ENCODE data around the gene DNAH5.

Gene DNAH5

GRCh38 chr5:13941468-13941867 is 3.0 kb downstream of the DNAH5 start:
- no peak for DNase-seq

- no peak for DNase-seq
Observed at GRCh38 chr5:13939638-13940037, 4.8 kb downstream of the DNAH5 start.

DNA sequence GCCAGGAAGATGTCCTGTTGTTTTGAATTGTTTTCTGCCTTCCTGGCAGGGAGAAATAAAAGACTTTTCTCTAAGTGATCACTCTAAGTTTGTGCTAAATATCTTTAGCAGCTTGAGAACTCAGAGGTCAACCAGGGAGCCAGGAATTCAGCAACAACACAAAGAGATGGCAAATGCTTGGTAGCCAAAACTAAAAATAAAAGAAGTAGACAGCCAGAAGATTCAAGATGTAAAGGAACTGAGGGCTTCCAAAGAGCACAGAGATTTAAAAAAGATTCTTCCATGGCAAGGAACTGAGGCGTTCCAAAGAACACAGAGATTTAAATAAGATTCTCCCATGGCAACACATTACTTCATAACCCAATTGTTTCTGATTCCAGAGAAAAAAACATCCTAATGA is 9.6 kb downstream of the DNAH5 start:
- DNase-seq = no peak

- no peak for DNase-seq
Observed at GRCh38 chr5:13934125-13934524, 10.4 kb downstream of the DNAH5 start.

- no peak for DNase-seq
Observed at GRCh38 chr5:13932561-13932960, 11.9 kb downstream of the DNAH5 start.

DNA sequence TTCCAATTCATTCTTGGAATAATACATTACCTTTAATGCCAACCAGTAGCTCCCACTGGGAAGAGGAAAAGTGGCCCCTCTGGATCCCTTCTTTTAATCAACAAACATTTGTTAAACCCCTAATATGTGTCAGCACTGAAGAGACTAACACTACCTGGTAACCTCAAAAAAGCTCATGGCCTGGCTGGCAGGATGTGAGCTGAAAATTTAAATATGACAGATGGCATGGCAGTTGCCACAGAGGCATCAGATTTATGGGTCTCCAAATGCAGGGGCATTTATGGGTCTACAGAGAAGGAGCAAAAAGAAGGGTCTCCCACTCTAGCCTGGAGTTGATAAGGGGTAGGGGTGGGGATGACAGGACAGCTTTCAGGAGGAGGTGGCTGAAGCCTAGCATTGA is 12.5 kb downstream of the DNAH5 start:
- DNase-seq = no peak

DNA sequence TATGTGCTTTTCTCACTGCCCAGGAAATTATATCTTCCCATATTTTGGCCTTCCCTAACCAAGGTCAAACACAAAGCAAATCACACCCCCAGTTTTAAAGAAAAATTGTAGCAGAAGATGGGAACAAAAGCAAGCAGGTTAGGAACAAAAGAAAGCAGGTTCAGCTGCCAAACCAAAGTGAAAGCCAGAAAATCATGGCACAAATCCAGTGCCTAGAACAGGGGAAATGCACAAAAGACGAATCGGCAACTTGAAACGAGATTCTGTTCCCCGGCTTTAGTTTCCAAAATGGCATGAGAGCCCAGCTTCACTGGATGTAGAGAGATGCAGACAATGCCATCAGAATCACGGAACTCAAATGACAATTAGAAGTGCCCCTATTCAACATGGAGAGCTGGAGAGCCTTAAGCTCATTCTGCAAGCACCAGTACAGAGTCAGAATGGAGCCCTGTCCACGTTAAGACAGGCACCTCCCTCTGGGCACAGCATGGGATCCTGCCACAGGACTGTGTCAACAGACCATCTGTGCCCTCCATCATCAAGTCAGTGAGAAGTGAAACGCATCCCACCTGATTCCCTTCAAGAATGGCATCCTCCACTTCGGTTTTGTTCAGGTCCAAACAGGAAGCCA is 13.8 kb downstream of the DNAH5 start:
- DNase-seq = no peak

- DNase-seq = no peak
Observed at GRCh38 chr5:13926731-13927130, 17.8 kb downstream of the DNAH5 start.

- DNase-seq = no peak
Observed at GRCh38 chr5:13921578-13921977, 22.9 kb downstream of the DNAH5 start.

GRCh38 chr5:13919786-13920185 is 24.7 kb downstream of the DNAH5 start:
- DNase-seq = no peak

DNA sequence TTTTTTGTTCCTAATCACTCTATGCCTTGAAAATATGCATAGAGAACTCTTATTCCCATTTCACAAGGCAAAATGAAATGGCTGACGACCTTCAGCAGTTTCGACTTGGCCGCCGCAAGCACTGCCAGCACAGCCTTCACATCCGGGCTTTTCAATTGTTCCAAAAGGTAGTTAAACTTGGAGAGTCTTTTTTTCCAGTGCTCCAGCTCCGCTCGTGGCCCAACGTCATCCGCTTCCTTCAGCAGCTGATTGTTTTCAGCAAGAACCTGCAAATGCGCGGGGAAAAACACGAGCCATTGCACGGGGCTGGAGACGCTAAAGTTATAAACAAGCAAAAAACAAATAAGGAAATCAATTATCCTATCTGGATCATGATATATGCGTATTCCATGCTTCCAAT is 25.4 kb downstream of the DNAH5 start:
- no peak for DNase-seq

GRCh38 chr5:13917061-13917460 is 27.4 kb downstream of the DNAH5 start:
- no peak for DNase-seq

- DNase-seq = no peak
Observed at GRCh38 chr5:13913962-13914361, 30.5 kb downstream of the DNAH5 start.

- no peak for DNase-seq
Observed at GRCh38 chr5:13910637-13911288, 33.7 kb downstream of the DNAH5 start.

GRCh38 chr5:13910201-13910600 is 34.3 kb downstream of the DNAH5 start:
- no peak for DNase-seq

DNA sequence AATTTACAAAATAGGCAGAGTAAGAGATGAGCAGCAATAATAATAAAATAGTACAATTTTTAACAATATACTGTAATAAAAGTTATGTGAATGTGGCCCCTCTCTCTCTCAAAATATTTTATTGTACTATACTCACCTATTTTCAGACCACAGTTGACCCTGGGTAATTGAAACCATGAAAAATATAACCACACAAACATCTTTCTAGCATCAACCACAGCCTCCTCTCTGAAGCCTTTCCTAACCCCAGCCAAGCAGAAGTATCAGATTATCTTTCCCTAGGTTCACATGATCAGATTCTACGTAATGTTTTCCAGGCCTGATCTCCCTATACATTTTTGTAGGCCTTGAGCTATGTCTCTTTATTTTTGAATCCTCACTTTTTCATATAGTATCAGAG is 35.2 kb downstream of the DNAH5 start:
- no peak for DNase-seq

DNA sequence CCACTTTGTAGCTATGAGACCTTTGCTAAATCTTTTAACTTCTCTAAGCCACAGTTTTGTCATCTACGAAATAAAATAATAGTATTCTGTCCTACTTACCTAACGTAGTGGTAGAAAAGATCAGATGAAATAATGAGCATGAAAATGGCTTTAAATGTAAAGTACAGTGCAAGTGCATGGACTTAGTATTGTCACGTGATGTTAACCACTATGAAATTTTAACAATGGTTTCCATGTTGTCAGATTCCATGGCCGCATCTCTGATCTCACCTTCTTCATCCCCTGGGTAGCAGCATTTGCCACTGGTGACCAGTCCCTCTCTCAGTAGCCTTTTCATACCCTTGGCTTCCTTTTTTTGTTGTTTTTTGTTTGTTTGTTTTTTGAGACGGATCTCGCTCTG is 45.9 kb downstream of the DNAH5 start:
- DNase-seq = no peak

- no peak for DNase-seq
Observed at GRCh38 chr5:13878357-13878756, 66.1 kb downstream of the DNAH5 start.

DNA sequence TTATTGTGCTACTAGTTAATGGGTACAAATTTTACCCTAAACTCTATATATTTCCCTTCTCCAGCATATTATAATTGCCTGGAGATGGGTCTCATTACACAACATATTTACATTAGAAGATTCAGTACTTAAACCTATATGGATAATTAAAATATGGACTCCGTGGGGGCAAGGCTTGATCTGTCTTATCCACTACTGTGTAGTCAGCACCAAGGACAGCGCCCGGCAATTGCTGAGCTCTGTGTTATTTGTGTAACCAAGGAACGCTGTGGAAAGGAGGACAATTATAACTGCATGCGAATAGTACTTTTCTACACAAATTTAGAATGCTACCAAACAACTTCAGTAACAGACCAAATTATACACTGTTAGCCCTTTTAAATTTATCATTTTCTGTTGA is 77.7 kb downstream of the DNAH5 start:
- DNase-seq = peak; percentile 6

DNA sequence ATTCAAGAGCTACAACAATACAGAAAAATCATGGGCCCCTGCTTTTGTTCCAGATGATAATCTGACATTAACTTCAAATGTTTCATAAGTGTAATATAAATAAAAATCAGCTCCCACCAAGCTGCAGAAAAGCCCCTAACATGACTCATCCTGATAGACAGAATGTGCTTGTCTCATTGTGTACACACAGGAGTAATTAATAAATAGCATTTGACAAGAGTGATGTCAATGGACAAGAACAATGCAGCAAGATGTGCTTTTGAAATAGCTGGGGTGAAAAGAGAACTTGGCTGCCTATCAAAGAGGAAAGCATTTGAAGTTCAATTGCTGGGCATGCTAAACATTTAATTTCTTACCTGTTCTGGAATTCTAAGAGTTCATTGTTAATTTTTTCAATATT is 79.2 kb downstream of the DNAH5 start:
- no peak for DNase-seq

GRCh38 chr5:13860146-13860545 is 84.3 kb downstream of the DNAH5 start:
- DNase-seq = no peak

DNA sequence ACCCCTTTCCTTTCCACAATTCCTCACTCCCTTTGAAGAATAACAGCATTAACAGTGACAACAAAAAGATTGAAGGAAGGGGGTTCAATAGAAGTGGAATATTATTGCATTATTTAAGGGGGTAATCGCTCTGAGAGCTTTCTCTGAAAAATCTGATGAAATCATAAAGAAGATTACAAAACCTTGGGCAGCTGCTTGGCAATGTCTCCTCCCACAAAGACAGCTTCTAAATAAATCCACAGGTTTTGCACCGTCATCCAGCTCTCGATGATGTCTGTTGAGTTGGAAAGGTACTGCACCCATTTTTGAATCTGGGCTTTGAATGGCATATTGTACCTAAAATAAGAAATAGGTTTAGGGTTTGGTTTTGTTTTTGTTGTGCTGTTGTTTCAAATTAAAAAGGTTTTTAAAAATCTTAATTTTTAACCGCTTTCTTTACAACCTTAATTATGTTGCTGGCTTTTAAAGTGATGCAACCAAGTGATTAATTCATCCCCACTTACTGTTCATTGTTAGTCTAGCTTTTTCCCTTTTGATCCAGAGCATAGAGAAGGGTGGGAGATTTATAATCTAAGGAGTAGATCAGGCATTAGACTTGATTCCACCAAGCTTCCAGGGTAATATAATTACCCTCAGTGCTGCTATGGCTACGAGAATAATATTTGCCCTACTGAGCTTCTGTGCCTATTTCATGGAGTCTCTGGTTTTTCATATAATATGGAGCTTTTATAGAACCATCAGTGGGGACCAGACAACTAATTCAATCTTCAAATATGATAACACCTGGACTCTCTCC is 85.0 kb downstream of the DNAH5 start:
- no peak for DNase-seq

DNA sequence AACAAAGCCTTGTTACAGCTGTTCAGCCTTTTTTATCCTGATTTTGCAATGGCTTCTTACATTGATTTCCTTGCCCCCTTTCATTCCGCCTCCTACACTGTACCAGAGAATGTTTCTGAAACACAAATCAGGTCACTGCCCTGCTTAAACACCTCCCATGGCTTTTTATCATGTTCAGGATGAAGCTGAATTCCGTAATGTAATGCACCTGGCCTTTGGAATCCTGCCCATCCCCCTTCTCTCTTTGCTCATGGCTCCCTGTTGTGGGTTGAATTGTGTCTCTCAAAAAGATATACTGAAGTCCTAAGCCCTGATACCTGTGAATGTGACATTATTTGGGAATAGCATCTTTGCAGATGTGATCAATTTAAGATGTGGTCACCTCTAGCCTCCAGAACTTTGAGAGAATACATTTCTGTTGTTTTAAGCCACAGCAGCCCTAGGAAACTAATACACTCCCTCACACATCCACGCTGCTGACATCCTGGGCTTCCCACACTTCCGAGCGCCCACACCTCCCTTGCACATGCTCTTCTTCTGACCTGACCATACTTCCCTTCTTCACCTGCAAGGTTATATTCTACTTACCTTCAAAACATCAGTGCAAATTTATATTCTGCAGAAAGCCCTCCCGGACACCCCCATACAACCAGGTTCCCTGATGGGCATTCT is 101.2 kb downstream of the DNAH5 start:
- DNase-seq = no peak

- no peak for DNase-seq
Observed at GRCh38 chr5:13833440-13833839, 111.0 kb downstream of the DNAH5 start.

All from KG1 (cell line).